GM19324 (cell line): ENCODE data around the gene HIVEP1.

ENCODE experiments used
- ATAC-seq: cut with Tn5 transposase; IDR thresholded peaks from one replicate; pipeline ENCODE4 v1.9.1; 2021; ENCODE audit warnings: mild to moderate bottlenecking, moderate library complexity; ENCODE audit not compliant: unreplicated experiment, low FRiP score

Gene HIVEP1

GRCh38 chr6:12014027-12014872 lies 2.1 kb downstream of the HIVEP1 start:
- no peak for ATAC-seq

- ATAC-seq = no peak
These were observed 2.7 kb downstream of the HIVEP1 start for GRCh38 chr6:12014873-12015149.

GRCh38 chr6:12017263-12017662 lies 5.2 kb downstream of the HIVEP1 start:
- no peak for ATAC-seq

- ATAC-seq = no peak
These were observed 5.8 kb downstream of the HIVEP1 start for GRCh38 chr6:12017876-12018401.

- no peak for ATAC-seq
These were observed 8.2 kb downstream of the HIVEP1 start for GRCh38 chr6:12020187-12020791.

- no peak for ATAC-seq
These were observed 10.4 kb downstream of the HIVEP1 start for GRCh38 chr6:12022481-12022880.

- ATAC-seq = no peak
These were observed 10.9 kb downstream of the HIVEP1 start for GRCh38 chr6:12022953-12023388.

- ATAC-seq = no peak
These were observed 12.1 kb downstream of the HIVEP1 start for GRCh38 chr6:12024216-12024615.

GRCh38 chr6:12024699-12025434 lies 12.8 kb downstream of the HIVEP1 start:
- ATAC-seq = no peak

GRCh38 chr6:12026120-12026519 lies 14.0 kb downstream of the HIVEP1 start:
- ATAC-seq = no peak

GRCh38 chr6:12026833-12027232 lies 14.7 kb downstream of the HIVEP1 start:
- no peak for ATAC-seq

- no peak for ATAC-seq
These were observed 16.1 kb downstream of the HIVEP1 start for GRCh38 chr6:12028213-12028612.

- no peak for ATAC-seq
These were observed 18.0 kb downstream of the HIVEP1 start for GRCh38 chr6:12029979-12030737.

- ATAC-seq = no peak
These were observed 19.0 kb downstream of the HIVEP1 start for GRCh38 chr6:12030993-12031550.

GRCh38 chr6:12032783-12033573 lies 20.9 kb downstream of the HIVEP1 start:
- no peak for ATAC-seq

GRCh38 chr6:12033770-12034169 lies 21.7 kb downstream of the HIVEP1 start:
- no peak for ATAC-seq

- no peak for ATAC-seq
These were observed 22.2 kb downstream of the HIVEP1 start for GRCh38 chr6:12034349-12034748.

- no peak for ATAC-seq
These were observed 22.7 kb downstream of the HIVEP1 start for GRCh38 chr6:12034837-12035236.

GRCh38 chr6:12036766-12037165 lies 24.7 kb downstream of the HIVEP1 start:
- no peak for ATAC-seq
